HG02678 (cell line): ENCODE data around the gene BMPR1A.
"Not testable (repeated sequence)": the region's sequence is repeated elsewhere in the genome, so short reads cannot be mapped to it uniquely, and the experiment has no call there.

Experiments used
- ATAC-seq: cut with Tn5 transposase; IDR thresholded peaks from one replicate; pipeline ENCODE4 v1.9.1; 2021; ENCODE audit warnings: mild to moderate bottlenecking, moderate library complexity; ENCODE audit not compliant: unreplicated experiment

BMPR1A gene

DNA sequence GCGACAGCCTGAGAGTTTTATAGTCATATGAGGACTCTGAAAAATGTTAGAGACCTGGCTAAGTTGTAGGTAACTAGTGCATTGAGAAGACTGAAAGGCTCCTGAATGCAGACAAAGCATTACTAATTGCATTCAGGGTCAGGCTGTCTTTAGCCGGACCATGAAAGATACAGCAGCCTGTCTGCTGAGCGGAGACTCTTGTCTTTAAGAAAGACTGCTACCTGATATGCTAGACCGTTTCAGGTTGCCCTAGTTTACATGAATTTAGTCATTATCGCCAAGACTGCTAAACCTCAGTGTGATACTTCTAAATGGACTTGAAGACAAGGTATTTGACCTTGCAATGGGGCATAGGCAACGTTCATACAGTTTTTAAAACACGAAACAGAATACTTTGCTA lies 81.2 kb downstream of the BMPR1A start:
- ATAC-seq = no peak

DNA sequence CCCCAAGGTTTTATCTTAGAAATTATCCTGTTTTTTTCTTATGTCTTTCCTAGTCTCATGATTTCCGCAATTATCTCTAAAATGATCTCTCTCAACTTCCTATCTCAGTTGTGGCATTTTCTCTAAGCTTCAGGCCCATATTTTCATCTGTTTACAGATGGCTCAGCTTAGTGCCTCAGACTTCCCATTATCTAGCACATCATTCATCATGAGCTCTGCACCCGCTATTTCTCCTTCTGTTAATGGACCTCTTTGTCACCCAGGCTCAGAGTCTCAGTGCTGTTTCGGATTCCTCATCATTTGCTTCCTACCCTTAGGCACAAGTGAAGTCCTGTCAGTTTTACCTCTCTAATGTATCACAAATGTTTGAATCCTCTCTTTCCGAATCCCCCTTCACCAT lies 84.1 kb downstream of the BMPR1A start:
- no peak for ATAC-seq

DNA sequence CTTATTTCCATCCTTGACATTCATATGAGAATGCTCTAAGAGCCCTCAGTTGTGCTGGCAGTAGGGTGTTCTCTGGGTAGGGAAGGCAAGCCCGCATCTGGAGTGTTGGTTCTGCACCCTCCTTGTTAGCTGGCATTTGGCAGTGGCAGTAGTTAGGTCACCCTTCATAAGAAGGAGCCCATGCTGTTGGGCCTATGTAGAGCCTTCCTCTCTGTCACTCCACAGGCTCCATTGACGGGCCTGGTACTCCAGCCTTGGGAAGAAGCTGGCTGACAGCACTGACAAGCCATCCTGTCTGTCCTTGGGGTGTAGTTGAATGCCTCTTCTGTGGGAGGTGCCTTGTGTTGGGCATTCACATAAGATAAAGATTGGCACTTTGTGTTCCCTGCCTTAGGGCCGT lies 89.7 kb downstream of the BMPR1A start:
- no peak for ATAC-seq

DNA sequence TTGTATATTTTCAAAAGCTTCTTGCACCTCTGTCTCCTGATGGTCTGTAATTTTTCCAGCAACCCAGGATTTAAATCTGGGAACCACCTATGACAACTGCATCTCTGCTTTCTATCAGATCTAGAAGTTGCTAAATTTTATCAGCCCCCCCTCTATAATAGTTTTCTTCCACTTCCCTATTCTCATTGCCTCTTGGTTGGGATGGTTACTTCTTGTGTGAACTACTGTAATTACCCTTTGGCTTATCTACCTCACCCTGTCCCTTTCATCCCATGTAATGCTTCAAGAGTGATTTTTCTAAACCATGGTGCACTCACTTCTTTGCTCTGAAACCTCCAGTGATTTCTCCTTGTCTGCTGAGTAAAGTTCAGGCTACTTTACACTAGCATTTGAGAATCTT lies 92.3 kb downstream of the BMPR1A start:
- no peak for ATAC-seq

DNA sequence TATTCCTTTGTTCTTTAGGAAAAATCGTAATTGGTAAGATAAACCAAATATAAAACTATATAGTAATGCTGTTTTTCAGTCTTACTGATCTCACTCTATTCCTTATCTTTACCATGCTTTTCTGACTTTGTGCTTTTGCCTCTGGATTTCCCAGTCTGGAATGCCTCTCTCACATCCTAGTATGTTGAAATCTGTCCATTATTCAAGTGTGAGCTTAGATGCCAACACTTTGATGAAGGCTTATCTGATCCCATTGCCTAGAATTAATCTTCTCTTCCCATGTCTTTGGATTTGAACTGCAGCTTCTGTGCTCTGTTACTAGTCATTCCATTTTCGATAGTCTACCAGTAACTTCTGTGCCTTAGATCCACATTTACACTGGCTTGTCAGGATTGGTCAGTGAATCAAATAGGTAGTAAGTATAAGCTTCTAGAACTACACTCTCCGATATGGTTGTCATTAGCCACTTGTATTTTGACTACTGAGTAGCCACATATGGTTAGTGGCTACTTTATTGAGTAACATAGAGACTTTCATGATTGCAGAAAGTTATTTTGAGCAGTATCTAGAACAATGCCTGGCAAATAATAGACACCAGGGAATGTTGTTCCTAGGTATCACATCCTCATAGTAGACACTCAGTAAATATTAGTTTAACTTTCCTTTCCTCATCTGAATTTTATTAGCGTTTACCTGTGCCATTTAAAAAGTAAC lies 92.9 kb downstream of the BMPR1A start:
- ATAC-seq = peak; percentile 67

DNA sequence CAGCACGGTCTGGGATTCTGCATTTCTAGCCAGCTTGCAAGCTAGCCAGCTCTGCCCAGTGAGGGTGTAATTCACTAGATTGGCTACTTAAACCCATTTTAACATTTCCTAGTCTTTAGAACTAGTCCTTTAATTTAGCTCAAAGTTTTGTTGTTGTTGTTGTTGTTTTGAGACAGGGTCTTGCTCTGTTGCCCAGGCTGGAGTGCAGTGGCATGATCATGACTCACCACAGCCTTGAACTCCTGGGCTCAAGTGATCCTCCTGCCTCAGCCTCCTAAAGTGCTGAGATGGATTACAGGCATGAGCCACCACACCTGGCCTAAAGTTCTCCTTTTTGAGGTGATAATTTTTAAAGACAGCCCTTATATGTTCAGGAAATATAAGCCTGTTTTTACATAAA lies 94.1 kb downstream of the BMPR1A start:
- ATAC-seq = no peak

DNA sequence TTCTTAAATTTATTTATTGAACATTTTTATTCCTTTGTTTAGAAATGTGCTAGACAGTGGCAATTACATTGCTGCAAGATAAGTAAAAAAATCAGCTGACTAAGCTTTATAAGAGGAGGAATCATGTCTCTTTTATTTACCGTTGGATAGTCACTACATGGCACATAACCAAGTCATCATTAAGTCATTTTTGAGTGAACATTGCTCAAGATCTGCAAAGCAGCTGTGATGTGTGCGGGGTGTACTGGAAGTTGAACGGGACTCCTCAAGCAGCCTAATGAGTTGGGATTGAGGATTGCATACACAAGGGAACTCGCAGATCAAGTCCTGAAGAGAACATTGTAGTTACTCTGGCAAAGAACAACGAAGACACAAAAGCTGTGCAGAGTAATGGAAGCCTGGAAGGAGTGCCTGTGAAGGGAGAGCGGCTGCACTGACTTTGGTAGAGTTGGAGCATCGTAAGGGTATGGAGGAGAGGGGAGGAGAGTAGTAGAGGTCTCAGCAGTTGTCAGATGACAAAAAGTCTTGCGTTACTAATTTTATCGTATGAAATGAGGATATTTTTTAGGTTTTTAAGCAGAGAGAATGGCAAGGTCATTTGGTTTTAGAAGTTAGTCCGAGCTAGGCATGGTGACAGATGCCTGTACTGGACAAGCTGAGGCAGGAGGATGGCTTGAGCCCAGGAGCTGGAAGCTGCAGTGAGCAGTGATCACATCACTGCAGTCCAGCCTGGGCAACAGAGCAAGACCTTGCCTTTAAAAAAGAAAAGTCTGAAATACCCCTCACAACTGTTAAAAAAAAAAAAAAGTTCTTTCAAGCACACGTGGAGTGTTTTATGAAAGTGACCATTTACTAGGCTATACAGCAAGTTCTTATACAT lies 95.1 kb downstream of the BMPR1A start:
- ATAC-seq = no peak

DNA sequence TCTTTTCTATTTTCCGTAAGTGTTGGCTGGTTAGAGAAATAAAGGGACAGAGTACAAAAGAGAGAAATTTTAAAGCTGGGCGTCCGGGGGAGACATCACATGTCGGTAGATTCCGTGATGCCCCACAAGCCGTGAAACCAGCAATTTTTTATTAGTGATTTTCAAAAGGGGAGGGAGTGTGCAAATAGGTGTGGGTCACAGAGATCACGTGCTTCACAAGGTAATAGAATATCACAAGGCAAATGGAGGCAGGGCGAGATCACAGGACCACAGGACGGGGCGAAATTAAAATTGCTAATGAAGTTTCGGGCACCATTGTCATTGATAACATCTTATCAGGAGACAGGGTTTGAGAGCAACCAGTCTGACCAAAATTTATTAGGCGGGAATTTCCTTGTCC lies 97.2 kb downstream of the BMPR1A start:
- not testable (repeated sequence) for ATAC-seq

DNA sequence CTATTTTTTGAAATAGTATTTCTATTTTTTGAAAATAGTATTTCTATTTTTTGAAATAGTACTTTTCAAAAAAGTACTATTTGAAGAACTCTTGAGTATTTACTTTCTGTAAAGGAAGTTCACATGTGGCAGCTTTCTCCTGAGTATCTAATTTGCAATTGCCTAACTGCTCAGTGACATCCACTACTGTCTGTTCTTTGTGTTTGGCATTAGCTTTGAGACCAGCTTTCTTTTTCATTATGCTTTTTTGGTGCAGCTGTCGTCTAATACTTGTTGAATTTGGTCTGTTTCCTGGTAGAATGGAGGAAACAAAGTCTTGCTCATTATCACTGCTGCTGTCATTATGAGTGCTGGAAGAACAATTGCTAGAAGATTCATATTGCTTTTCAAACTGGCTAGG lies 99.1 kb downstream of the BMPR1A start:
- ATAC-seq = no peak

DNA sequence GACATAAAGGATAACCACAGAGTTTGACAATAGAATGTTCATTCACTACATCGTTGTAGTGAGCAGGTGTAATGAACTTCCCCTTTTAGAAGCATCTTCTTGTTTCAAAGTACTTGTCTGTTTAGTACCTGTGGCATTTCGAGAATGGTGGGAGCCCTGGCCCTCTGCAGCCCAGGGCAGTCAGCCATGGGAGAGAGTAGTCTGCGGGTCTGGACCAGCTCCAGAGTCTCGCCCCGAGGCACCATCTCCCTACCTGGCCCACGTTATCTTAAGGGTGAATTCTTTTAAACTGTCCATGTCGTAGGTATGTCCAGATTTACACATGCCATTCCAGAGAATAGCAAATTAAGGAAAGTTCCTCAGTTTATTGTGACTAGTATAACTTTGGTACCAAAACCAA lies 99.7 kb downstream of the BMPR1A start:
- ATAC-seq = no peak

DNA sequence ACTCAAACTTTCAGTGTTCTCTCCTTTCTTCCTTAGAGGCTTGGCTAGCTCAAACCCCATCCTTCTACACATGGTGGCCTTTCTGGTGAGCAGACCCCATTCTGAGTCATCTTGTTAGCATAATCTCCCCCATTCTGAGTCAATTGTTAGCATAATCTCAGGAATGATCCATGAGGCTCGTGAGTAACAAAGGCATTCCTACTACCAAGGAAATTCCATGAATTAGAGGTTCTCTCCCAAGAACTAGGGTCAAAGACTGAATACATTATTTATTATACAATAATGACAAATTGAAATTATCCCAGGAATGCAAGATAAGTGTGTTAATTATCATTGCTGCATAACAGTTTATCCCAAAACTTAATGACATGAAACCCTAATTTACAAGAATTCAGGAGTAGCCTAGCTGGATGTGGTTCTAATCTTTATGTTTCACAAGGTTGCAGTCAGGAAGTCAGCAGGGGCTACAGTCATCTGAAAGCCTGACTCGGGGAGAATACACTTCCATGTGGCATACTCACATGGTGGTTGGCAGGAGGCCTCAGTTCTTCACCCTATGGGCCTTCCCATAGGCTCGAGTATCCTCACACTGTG lies 100.8 kb downstream of the BMPR1A start:
- ATAC-seq = no peak

DNA sequence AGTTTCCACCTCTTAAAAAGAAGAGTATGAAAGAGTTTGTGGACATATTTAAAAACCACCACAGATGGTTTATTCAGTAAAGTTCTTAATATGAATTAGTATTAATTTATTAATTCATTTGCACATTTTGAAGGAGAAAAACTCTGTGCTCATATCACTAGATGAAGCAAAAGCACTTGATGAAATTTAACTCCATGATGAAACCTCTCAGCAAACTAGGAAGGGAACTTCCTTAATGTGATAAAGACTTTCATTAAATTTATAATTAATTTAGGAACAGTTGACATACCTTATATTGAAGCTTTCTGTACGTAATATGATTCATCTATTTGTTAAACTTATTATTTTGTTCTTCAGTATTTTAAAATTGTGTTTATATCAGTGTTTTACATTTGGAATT lies 101.6 kb downstream of the BMPR1A start:
- ATAC-seq = no peak

DNA sequence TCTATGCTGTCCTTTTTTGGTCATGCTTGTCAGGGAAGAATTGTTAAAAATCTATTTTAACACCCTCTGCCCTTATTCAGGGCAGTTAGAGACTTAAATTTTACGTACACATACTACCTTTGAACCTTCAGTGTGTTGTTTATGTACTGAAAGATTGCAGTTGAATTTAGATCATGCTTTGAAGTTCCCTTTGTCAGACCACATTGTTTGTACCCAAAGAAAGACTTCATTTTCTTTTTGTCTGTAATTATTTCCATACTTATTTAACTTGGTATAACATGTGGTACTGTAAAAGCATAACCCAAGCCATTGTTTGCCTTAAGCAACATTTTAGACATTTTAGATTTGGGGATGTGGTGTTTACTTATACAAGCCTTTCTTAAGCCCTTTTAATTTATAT lies 104.9 kb downstream of the BMPR1A start:
- ATAC-seq = no peak

DNA sequence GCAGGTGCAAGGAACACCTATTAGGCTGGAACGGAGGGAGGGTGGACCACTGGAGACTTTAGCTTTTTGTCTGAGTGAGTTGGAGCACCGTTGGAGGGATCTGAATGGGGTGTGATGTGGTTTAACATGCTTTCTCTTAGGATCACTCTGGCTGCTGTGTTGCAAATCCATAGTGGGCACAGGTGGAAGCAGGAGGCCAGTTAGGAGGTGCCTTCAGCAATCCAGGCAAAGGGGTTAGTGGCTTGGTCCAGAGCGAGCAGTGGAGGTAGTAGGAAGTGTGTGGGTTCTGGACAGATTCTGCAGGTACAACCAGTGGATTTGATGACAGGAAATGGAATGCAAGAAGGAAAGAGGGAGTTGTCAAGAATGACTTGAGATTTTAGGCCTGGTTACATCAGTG lies 106.0 kb downstream of the BMPR1A start:
- no peak for ATAC-seq

DNA sequence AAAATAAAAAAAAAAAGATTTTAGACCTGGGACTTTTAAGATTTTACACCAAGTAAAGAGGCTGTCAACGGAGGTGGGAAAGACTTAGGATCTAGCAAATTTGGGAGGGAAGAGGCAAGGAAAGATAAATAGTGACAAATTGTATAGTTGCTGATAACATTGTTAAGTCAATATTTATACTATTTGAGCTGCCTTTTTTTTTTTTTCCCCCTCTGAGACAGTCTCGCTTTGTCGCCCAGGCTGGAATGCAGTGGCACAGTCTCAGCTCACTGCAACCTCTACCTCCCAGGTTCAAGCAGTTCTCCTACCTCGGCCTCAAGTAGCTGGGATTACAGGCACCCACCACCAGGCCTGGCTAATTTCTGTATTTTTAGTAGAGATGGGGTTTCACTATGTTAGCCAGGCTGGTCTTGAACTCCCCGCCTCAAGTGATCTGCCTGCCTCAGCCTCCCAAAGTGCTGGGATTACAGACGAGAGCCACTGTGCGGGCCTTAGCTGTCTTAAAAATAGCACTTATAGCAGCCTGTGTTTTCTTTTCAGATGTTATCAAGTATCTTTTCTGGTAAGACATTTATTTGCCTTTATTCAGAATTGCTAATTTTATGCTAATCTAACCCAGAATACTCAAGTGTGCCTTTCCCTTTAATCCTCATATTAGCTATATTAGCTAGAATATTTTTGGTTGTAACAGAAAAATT lies 106.5 kb downstream of the BMPR1A start:
- no peak for ATAC-seq

DNA sequence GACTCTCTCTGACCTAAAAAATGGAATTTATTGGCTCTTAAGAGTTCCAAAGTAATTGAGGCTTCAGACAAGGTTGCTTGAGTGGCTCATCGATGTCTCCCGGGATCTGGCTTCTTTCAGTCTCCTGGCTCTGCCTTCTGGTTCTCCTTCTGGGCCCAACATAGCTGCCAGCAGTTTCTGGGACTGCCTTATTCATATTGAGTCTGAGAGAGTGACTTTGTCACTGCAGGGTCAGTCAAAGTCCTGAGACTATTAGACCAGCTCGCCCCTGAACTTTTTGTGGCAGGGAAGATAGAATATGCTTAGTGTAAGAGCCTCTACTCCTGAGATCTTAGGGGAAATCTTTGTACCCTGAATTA lies 107.0 kb downstream of the BMPR1A start:
- ATAC-seq = no peak

DNA sequence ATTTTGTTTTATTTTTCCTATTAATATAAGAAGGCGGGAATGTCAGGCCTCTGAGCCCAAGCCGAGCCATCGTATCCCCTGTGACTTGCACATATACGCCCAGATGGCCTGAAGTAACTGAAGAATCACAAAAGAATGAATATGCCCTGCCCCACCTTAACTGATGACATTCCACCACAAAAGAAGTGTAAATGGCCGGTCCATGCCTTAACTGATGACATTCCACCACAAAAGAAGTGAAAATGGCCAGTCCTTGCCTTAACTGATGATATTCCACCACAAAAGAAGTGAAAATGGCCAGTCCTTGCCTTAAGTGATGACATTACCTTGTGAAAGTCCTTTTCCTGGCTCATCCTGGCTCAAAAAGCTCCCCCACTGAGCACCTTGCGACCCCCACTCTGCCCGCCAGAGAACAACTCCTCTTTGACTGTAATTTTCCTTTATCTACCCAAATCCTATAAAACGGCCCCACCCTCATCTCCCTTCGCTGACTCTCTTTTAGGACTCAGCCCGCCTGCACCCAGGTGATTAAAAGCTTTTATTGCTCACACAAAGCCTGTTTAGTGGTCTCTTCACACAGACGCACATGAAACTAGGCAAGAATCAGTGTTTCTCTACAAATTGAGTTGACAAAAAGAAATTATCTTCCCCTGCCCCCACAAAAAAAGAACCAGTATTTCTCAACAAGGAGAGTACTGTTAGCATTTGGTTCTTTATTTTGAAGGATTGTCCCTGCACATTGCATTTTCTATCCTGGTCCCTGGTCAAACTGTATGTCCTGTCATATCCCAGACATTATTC lies 108.8 kb downstream of the BMPR1A start:
- ATAC-seq = not testable (repeated sequence)

DNA sequence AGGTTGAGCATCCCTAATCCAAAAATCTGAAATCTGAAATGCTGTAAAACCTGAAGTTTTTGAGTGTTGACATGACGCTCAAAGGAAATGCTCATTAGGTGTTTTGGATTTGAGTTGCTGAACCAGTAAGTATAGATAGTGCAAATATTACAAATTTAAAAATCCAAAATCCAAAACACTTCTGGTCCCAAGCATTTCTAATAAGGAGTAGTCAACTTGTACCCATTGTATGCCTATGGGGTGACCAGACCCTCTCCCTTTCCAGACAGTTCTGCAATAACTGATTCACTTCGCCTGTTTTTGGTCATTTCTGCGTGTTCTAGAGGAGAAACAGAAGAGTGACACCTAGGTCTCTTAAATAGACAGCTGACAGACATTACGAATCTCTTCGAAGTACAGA lies 110.7 kb downstream of the BMPR1A start:
- no peak for ATAC-seq

DNA sequence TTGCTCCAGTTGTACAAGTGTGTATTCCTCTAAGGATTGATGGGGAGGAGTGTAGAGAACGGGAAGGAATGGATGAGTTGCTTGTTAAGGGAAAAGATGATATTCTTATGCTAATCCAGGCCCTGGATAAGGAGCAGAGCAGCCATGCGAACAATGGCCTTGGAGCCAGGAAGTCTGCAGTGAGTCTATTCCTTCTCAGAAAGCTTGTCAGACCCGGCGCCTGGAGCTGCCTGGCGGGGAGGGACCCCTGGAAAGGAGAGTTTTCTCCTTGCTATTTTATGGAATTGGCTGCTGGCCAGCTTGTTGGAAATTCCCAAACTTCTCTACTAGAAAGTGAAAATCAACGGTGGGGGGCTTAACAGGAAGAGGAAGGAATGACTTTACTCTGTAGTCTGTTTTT lies 111.9 kb downstream of the BMPR1A start:
- ATAC-seq = no peak

DNA sequence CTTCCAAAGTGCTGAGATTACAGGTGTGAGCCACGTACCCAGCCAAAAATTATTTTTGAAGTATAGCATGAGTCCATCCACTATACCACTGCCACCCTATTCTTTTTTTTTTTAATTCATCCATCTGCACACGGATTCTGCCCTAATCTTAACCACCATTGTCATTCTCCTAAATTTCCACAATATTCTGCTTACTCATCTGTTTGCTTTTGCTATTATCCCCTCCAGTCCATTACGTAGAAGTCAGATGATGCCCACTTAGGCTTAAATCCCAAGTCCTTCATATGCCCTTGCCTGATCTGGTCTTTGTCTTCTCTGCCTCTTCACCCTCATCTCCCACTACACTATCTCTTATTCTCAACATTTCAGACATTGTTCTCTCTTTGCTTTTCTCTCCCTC lies 114.3 kb downstream of the BMPR1A start:
- no peak for ATAC-seq
